CD4-positive, alpha-beta memory T cell (primary cell): Measurements from ENCODE around the gene MAP3K20. TPM values are rescaled to one million over a fixed set of nuclear protein-coding genes. Genes with fewer than 3 reads are reported as not detected.

Experiments
- CTCF ChIA-PET: fragments of 350-600 bp; sonication (Branson Sonifier 250); formaldehyde crosslinking; loops from one replicate; lab custom pipeline; 2021; ENCODE audit warnings: inconsistent platforms; ENCODE audit not compliant: partially characterized antibody; lab: Charles Lee
- POLR2A ChIA-PET: fragments of 350-600 bp; sonication (Branson Sonifier 250); formaldehyde crosslinking; loops from one replicate; lab custom pipeline; 2021; ENCODE audit not compliant: partially characterized antibody; lab: Charles Lee
- DNase-seq, 5 donors: peaks; one replicate each; pipeline versions ENCODE4 v3.0.0 to v3.0.0-alpha.2; 2020 to 2022; ENCODE audit warnings: mixed read lengths in 1 of 5
- H3K27ac ChIP-seq: one replicate; pipeline ENCODE4 v1.7.0; 2013; ENCODE audit warnings: low read depth, low read length
- H3K27me3 ChIP-seq: 2 replicates; pipeline ENCODE4 v1.7.0; 2013; ENCODE audit warnings: mild to moderate bottlenecking, low read length, moderate library complexity; ENCODE audit not compliant: insufficient read depth
- H3K36me3 ChIP-seq: 2 replicates; pipeline ENCODE4 v1.7.0; 2013; ENCODE audit warnings: mild to moderate bottlenecking, low read length, moderate library complexity; ENCODE audit not compliant: insufficient read depth
- H3K4me1 ChIP-seq: 2 replicates; pipeline ENCODE4 v1.7.0; 2013; ENCODE audit warnings: mild to moderate bottlenecking, low read length, moderate library complexity; ENCODE audit not compliant: insufficient read depth
- H3K4me3 ChIP-seq, 2 donors: one replicate each; pipeline ENCODE4 v1.7.0; 2013; ENCODE audit warnings: low read length in 2 of 2, mild to moderate bottlenecking in 1 of 2
- H3K9me3 ChIP-seq, 2 donors: one replicate each; pipeline ENCODE4 v1.7.0; 2013; ENCODE audit warnings: low read length in 2 of 2, control low read depth in 1 of 2; ENCODE audit not compliant: control insufficient read depth in 1 of 2
- H3K27ac Mint-ChIP-seq, 7 donors: one replicate each; pipeline ENCODE4 v1.8.0; 2020 to 2021; ENCODE audit warnings: mixed read lengths in 7 of 7, mild to moderate bottlenecking in 6 of 7, inconsistent platforms in 3 of 7, moderate library complexity in 3 of 7
- H3K27me3 Mint-ChIP-seq, 2 donors: one replicate each; pipeline ENCODE4 v1.8.0; 2020 to 2021; ENCODE audit warnings: mixed read lengths in 2 of 2
- H3K36me3 Mint-ChIP-seq, 2 donors: one replicate each; pipeline ENCODE4 v1.8.0; 2020 to 2021; ENCODE audit warnings: mixed read lengths in 2 of 2, inconsistent platforms in 1 of 2, mild to moderate bottlenecking in 1 of 2
- H3K4me1 Mint-ChIP-seq, 4 donors: one replicate each; pipeline ENCODE4 v1.8.0; 2020 to 2021; ENCODE audit warnings: mixed read lengths in 4 of 4, mild to moderate bottlenecking in 1 of 4
- H3K4me3 Mint-ChIP-seq, 8 donors: one replicate each; pipeline ENCODE4 v1.8.0; 2020 to 2021; ENCODE audit warnings: mixed read lengths in 8 of 8, mild to moderate bottlenecking in 7 of 8, moderate library complexity in 6 of 8, inconsistent platforms in 3 of 8
- H3K9me3 Mint-ChIP-seq, 8 donors: one replicate each; pipeline ENCODE4 v1.8.0; 2020 to 2021; ENCODE audit warnings: mixed read lengths in 8 of 8, mild to moderate bottlenecking in 5 of 8, inconsistent platforms in 3 of 8, moderate library complexity in 1 of 8
- intact Hi-C: fragments of 100-400 bp; cut with micrococcal nuclease; formaldehyde crosslinking; loops from one replicate; pipeline ENCODE4 v1.15.1; 2023
- polyA plus RNA-seq, 2 donors: library from polyadenylated mRNA; unstranded; fragments of 300-500 nt; fragmentation: Illumina TruSeq; gene quantifications; one replicate each; pipeline ENCODE4 v1.2.3, GENCODE V29; 2021
- total RNA-seq, 2 experiments: library from RNA; stranded (reverse); gene quantifications; one replicate each; pipeline ENCODE4 v1.2.3, GENCODE V29; 2021

MAP3K20 gene
- total and polyA plus RNA-seq, 4 experiments from 2014 or later, result 0.67 to 2.5 (median 0.82) TPM

- Histone ChIP-seq H3K4me3 (no peak overlapping the region), H3K27me3 (no peaks in the 10 kb centered on the region), H3K27ac (no peak overlapping the region), H3K9me3 (no peaks in the 10 kb centered on the region), H3K36me3 (no peaks in the 10 kb centered on the region), H3K4me1 (no peaks in the 10 kb centered on the region)
- peak in 1 of 5 donors; percentile 29 for DNase-seq
- H3K9me3 Mint-ChIP-seq, result no peaks in the 10 kb centered on the region
- ChIA-PET CTCF (interaction anchor here (1.8 kb wide), 1 partner anchor 166 kb away, joined by 7 read pairs; no protein-coding TSS in a partner anchor), POLR2A (no interaction called here)
- H3K27me3 Mint-ChIP-seq, result peaks cover 0 to 1% of the 10 kb centered on the region in 2 donors
- H3K4me3 Mint-ChIP-seq, result no peak overlapping the region
- intact Hi-C loops, result no loop called here
- H3K27ac Mint-ChIP-seq, result no peak overlapping the region
- no peaks in the 10 kb centered on the region for H3K36me3 Mint-ChIP-seq
- H3K4me1 Mint-ChIP-seq, result no peaks in the 10 kb centered on the region
These were observed 31.6 kb upstream of the MAP3K20 start for GRCh38 chr2:173043897-173044519.

DNA sequence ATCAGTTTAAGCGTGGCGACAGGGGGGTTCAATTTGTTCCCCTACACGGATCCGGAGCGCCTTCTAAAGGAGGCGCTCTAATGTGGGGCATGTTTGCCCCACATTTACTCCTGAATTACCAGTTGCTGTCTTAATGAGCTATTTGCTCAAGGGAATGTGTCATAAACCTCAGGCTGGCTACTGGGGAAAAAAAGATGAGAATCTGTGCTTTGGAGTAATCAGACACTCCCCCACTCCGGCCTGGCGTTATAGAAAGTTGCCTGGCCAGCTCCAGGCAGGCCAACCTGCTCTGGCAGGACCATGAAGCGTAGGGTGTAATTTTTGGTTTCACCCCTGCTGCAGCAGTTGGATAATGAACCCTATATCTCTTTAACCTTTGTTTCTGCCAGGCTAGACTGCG is 31.0 kb upstream of the MAP3K20 start:
- ChIA-PET CTCF (interaction anchor here (1.2 to 1.8 kb wide), 2 partner anchors 14 to 166 kb away, joined by 3 to 7 read pairs; no protein-coding TSS in a partner anchor), POLR2A (no interaction called here)
- Mint-ChIP-seq H3K27ac (no peak overlapping the region), H3K4me1 (no peaks in the 10 kb centered on the region), H3K36me3 (no peaks in the 10 kb centered on the region), H3K9me3 (no peaks in the 10 kb centered on the region), H3K4me3 (no peak overlapping the region), H3K27me3 (peaks cover 1 to 2% of the 10 kb centered on the region in 2 donors)
- intact Hi-C loops, result no loop called here
- H3K4me1 ChIP-seq, result no peaks in the 10 kb centered on the region
- H3K27me3 ChIP-seq, result no peaks in the 10 kb centered on the region
- H3K4me3 ChIP-seq, result no peak overlapping the region
- no peak for DNase-seq
- no peaks in the 10 kb centered on the region for H3K36me3 ChIP-seq
- no peaks in the 10 kb centered on the region for H3K9me3 ChIP-seq
- H3K27ac ChIP-seq, result no peak overlapping the region

DNA sequence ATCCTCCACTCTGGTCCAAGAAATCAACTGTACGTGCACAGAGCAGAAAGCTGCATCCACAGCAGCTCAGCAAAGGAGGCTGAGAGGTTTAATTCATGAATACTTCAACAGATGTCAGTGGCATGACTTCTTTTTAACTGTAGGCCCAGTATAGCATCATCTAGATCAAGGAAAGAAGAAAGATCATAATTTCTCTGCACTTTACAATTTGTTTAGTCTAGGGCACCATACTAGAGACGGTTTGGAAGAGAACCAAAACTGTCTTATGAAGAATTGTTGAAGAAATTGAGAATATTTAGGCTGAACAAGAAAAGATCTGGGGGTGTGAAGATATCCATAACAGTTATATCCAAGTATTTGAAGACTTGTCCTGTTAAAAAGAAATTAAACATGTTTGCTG is 30.5 kb upstream of the MAP3K20 start:
- Mint-ChIP-seq H3K4me1 (no peaks in the 10 kb centered on the region), H3K27me3 (peaks cover 1 to 3% of the 10 kb centered on the region in 2 donors), H3K9me3 (no peaks in the 10 kb centered on the region), H3K36me3 (no peaks in the 10 kb centered on the region), H3K4me3 (no peak overlapping the region), H3K27ac (no peak overlapping the region)
- DNase-seq, result no peak
- H3K27ac ChIP-seq, result no peak overlapping the region
- H3K27me3 ChIP-seq, result no peaks in the 10 kb centered on the region
- no peaks in the 10 kb centered on the region for H3K4me1 ChIP-seq
- POLR2A ChIA-PET, result no interaction called here
- intact Hi-C loops, result no loop called here
- no peak overlapping the region for H3K4me3 ChIP-seq
- H3K36me3 ChIP-seq, result no peaks in the 10 kb centered on the region
- CTCF ChIA-PET, result interaction anchor here (1.2 to 1.8 kb wide), 2 partner anchors 15 to 165 kb away, joined by 3 to 7 read pairs; no protein-coding TSS in a partner anchor
- H3K9me3 ChIP-seq, result no peaks in the 10 kb centered on the region

- Histone ChIP-seq H3K4me3 (no peak overlapping the region), H3K4me1 (no peaks in the 10 kb centered on the region), H3K27ac (no peak overlapping the region), H3K36me3 (no peaks in the 10 kb centered on the region), H3K9me3 (no peaks in the 10 kb centered on the region), H3K27me3 (no peaks in the 10 kb centered on the region)
- POLR2A ChIA-PET, result no interaction called here
- Mint-ChIP-seq H3K9me3 (no peaks in the 10 kb centered on the region), H3K4me1 (no peaks in the 10 kb centered on the region), H3K36me3 (no peaks in the 10 kb centered on the region), H3K27ac (no peak overlapping the region), H3K4me3 (no peak overlapping the region), H3K27me3 (peaks cover 3% of the 10 kb centered on the region in 2 donors)
- CTCF ChIA-PET, result interaction anchor here (1.6 kb wide), 1 partner anchor 21 kb away, joined by 6 read pairs; no protein-coding TSS in a partner anchor
- no peak for DNase-seq
- intact Hi-C loops, result no loop called here
These were observed 27.1 kb upstream of the MAP3K20 start for GRCh38 chr2:173048522-173048896.

DNA sequence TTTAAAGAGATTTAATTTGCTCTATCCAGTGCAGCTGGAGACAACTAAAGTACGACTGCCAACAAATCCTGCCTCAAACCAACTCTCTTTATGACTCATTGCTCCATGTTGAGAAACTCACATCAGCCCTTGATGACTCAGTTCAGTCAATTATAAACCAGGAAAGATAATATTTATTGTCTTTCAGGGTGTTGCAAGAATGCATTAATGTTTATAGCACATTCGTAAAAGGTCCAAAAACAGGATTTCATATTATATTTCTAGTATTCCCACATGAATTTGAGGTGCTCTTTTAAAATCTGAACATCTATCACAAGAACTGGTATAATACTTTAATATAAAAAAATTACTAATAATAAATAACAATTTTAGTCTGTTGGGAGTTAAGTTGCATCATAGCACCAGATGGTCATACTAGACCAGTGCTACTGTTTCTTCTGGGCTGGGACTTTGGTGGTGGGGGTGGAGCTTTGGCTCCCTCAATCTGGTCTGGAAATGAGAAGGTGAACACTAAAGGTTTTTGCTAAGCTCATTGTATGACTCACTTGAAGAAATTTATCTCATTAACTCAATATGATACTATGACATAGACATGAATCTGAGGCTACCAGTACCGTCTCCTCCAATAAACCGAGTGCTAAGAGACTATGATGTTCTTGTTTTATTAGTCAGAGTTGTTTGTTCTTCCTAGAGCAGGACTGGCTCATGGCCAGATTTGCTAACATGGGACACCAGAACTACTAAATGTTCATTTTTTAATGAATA is 26.6 kb upstream of the MAP3K20 start:
- H3K4me3 Mint-ChIP-seq, result no peak overlapping the region
- no peaks in the 10 kb centered on the region for H3K4me1 Mint-ChIP-seq
- Histone ChIP-seq H3K4me3 (no peak overlapping the region), H3K27ac (no peak overlapping the region), H3K9me3 (no peaks in the 10 kb centered on the region), H3K27me3 (no peaks in the 10 kb centered on the region), H3K4me1 (no peaks in the 10 kb centered on the region), H3K36me3 (no peaks in the 10 kb centered on the region)
- DNase-seq, result no peak
- no peak overlapping the region for H3K27ac Mint-ChIP-seq
- H3K9me3 Mint-ChIP-seq, result no peaks in the 10 kb centered on the region
- intact Hi-C loops, result no loop called here
- POLR2A ChIA-PET, result no interaction called here
- CTCF ChIA-PET, result no interaction called here
- H3K36me3 Mint-ChIP-seq, result no peaks in the 10 kb centered on the region
- H3K27me3 Mint-ChIP-seq, result peaks cover 3% of the 10 kb centered on the region in 2 donors

- H3K4me3 Mint-ChIP-seq, result no peak overlapping the region
- Histone ChIP-seq H3K4me1 (no peaks in the 10 kb centered on the region), H3K27me3 (no peaks in the 10 kb centered on the region), H3K4me3 (no peak overlapping the region), H3K36me3 (no peaks in the 10 kb centered on the region), H3K27ac (no peak overlapping the region), H3K9me3 (no peaks in the 10 kb centered on the region)
- ChIA-PET POLR2A (no interaction called here), CTCF (no interaction called here)
- peaks cover 3 to 5% of the 10 kb centered on the region in 2 donors for H3K27me3 Mint-ChIP-seq
- no peaks in the 10 kb centered on the region for H3K9me3 Mint-ChIP-seq
- no peaks in the 10 kb centered on the region for H3K4me1 Mint-ChIP-seq
- H3K36me3 Mint-ChIP-seq, result no peaks in the 10 kb centered on the region
- H3K27ac Mint-ChIP-seq, result no peak overlapping the region
- no peak for DNase-seq
- intact Hi-C loops, result no loop called here
These were observed 25.8 kb upstream of the MAP3K20 start for GRCh38 chr2:173049831-173050230.

DNA sequence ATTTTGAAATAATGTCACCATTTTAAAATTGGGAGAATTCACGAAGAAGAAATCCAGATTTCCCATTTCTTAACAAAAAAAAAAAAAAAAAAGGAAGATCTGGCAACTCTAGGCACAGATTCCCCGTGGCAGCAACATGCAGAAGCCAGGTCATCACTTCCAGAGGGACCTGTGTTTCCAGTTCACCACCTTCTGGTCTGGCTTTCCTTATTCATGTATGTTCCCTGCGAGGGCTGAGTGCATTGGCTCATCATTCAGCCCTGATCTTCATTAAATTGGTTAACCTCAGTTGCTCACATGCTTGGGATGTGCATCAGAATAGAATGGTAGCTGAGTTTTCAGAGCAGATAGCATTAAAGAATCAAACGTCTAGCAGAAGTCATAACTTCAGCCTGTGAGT is 25.0 kb upstream of the MAP3K20 start:
- H3K27me3 ChIP-seq, result no peaks in the 10 kb centered on the region
- Mint-ChIP-seq H3K36me3 (no peaks in the 10 kb centered on the region), H3K9me3 (no peaks in the 10 kb centered on the region), H3K4me1 (no peaks in the 10 kb centered on the region), H3K4me3 (no peak overlapping the region), H3K27ac (no peak overlapping the region), H3K27me3 (peaks cover 3 to 5% of the 10 kb centered on the region in 2 donors)
- no peak overlapping the region for H3K27ac ChIP-seq
- no peak for DNase-seq
- H3K4me3 ChIP-seq, result no peak overlapping the region
- ChIA-PET POLR2A (no interaction called here), CTCF (no interaction called here)
- H3K9me3 ChIP-seq, result no peaks in the 10 kb centered on the region
- no peaks in the 10 kb centered on the region for H3K36me3 ChIP-seq
- intact Hi-C loops, result no loop called here
- no peaks in the 10 kb centered on the region for H3K4me1 ChIP-seq
